ENCODE data around the gene ICE2. TPM values are rescaled to one million over a fixed set of nuclear protein-coding genes. Genes with fewer than 3 reads are reported as not detected.
A peak's percentile ranks its signal among the peaks of the same experiment; 100 is the strongest.

Gene ICE2
- total RNA-seq, 1 donor from 2014 or later, result 26.5 TPM

DNA sequence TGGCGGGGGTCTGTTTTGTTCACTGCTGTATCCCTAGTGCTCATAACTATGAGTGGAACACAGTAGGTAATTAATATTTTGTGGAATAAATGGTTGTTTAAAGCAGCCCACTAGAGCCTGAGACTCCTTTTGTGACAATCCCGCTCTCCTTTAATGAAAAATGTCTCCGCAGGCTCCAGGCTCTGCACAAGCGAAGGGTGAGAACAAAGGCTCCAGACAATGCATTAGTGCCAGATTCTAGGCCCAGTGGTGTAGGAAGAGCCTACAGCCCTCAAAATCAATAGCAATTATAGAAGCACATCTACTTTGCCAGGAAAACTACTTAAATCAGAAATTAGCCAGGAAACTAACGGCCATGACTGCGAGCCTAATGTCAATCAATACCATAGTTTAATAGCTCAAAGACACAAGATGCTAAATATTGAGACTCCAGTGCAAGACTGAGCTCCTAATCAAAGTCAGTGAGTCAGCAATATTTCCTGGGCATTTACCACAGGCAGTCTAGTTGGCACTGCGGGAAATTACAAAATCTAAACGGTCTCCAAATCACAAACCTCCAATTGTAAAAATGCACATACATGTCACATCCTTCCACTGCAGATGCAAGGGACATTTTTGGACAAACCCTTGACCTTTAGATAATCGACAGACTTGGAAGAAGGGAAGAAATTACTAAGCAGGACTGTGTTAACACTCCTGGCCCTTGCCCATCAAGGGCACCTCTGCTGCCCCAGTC is 83.5 kb downstream of the ICE2 start:
- Mint-ChIP-seq H3K4me3 (ENCODE audit: unreplicated experiment) (peak overlapping the region; percentile 96), H3K36me3 (ENCODE audit: low read depth, unreplicated experiment) (peaks cover 20% of the 10 kb centered on the region), H3K9me3 (ENCODE audit: unreplicated experiment) (no peaks in the 10 kb centered on the region), H3K4me1 (ENCODE audit: low read depth, unreplicated experiment) (peaks cover 51% of the 10 kb centered on the region), H3K27ac (ENCODE audit: unreplicated experiment) (peak overlapping the region; percentile 98), H3K27me3 (ENCODE audit: low read depth, unreplicated experiment) (no peaks in the 10 kb centered on the region)
- TF ChIP-seq CTCF (IDR thresholded peaks at IDR 0.05; ENCODE audit: insufficient read depth, low read depth, low read length) (no peak), EZH2 (IDR thresholded peaks at IDR 0.05; ENCODE audit: insufficient read depth, low read length) (no peak)
- peaks cover 33% of the 10 kb centered on the region for H3K36me3 ChIP-seq (ENCODE audit: insufficient read depth, low read length)
- no peak overlapping the region for H2AFZ ChIP-seq (ENCODE audit: low read depth, low read length)
- peak overlapping the region; percentile 99 for H3K9ac ChIP-seq (ENCODE audit: low read length)
- peaks cover 73% of the 10 kb centered on the region for H3K79me2 ChIP-seq (ENCODE audit: insufficient read depth, low read length)
- peaks cover 73% of the 10 kb centered on the region for H3K4me1 ChIP-seq (ENCODE audit: insufficient read depth, low read length)
- H3K4me3 ChIP-seq (ENCODE audit: insufficient read depth, low read depth, low read length), result peak overlapping the region; percentile 97
- no peak for FAIRE-seq
- peaks cover 67% of the 10 kb centered on the region for H4K20me1 ChIP-seq (ENCODE audit: insufficient read depth, low read length)
- H3K27me3 ChIP-seq (ENCODE audit: insufficient read depth, low read length), result no peaks in the 10 kb centered on the region
- H3K4me2 ChIP-seq (ENCODE audit: low read length), result peak overlapping the region; percentile 91
- H3K27ac ChIP-seq (ENCODE audit: low read depth, low read length), result peak overlapping the region; percentile 98
- H3K9me3 ChIP-seq (ENCODE audit: insufficient read depth, low read depth, low read length), result no peaks in the 10 kb centered on the region
- no peak for DNase-seq (ENCODE audit: low read depth)

GRCh38 chr15:60394689-60395097 is 84.2 kb downstream of the ICE2 start:
- Mint-ChIP-seq H3K9me3 (ENCODE audit: unreplicated experiment) (no peaks in the 10 kb centered on the region), H3K4me1 (ENCODE audit: low read depth, unreplicated experiment) (peaks cover 50% of the 10 kb centered on the region), H3K27me3 (ENCODE audit: low read depth, unreplicated experiment) (no peaks in the 10 kb centered on the region), H3K36me3 (ENCODE audit: low read depth, unreplicated experiment) (peaks cover 20% of the 10 kb centered on the region), H3K27ac (ENCODE audit: unreplicated experiment) (peak overlapping the region; percentile 98), H3K4me3 (ENCODE audit: unreplicated experiment) (peak overlapping the region; percentile 96)
- Histone ChIP-seq H3K36me3 (ENCODE audit: insufficient read depth, low read length) (peaks cover 41% of the 10 kb centered on the region), H2AFZ (ENCODE audit: low read depth, low read length) (no peak overlapping the region), H3K9ac (ENCODE audit: low read length) (peak overlapping the region; percentile 99), H3K79me2 (ENCODE audit: insufficient read depth, low read length) (peaks cover 81% of the 10 kb centered on the region), H4K20me1 (ENCODE audit: insufficient read depth, low read length) (peaks cover 74% of the 10 kb centered on the region), H3K4me2 (ENCODE audit: low read length) (peak overlapping the region; percentile 91), H3K4me3 (ENCODE audit: insufficient read depth, low read depth, low read length) (peak overlapping the region; percentile 97), H3K9me3 (ENCODE audit: insufficient read depth, low read depth, low read length) (no peaks in the 10 kb centered on the region), H3K4me1 (ENCODE audit: insufficient read depth, low read length) (peaks cover 72% of the 10 kb centered on the region), H3K27ac (ENCODE audit: low read depth, low read length) (peak overlapping the region; percentile 98), H3K27me3 (ENCODE audit: insufficient read depth, low read length) (no peaks in the 10 kb centered on the region)
- DNase-seq (ENCODE audit: low read depth), result no peak
- TF ChIP-seq CTCF (IDR thresholded peaks at IDR 0.05; ENCODE audit: insufficient read depth, low read depth, low read length) (no peak), EZH2 (IDR thresholded peaks at IDR 0.05; ENCODE audit: insufficient read depth, low read length) (no peak)
- FAIRE-seq, result no peak

All from astrocyte (in vitro differentiated cells and primary cell).